ENCODE measurements around the gene DPYD.

GRCh38 chr1:97505289-97505688 is 415.5 kb downstream of the DPYD start:
- TF ChIP-seq CTCF (IDR thresholded peaks at IDR 0.05) (no peak), EP300 (IDR thresholded peaks at IDR 0.05) (no peak), POLR2A (IDR thresholded peaks at IDR 0.05) (no peak)

Measured in ovary (tissue), 3 donors.